ENCODE results near the gene NPAS2.

Gene NPAS2

GRCh38 chr2:100821255-100821910 is 1.4 kb downstream of the NPAS2 start:
- no peak for DNase-seq (ENCODE audit: low read depth)

- no peak for DNase-seq (ENCODE audit: low read depth)
Measured at GRCh38 chr2:100821911-100822265, 1.9 kb downstream of the NPAS2 start.

- DNase-seq (ENCODE audit: low read depth): peak; percentile 20
Measured at GRCh38 chr2:100822587-100823248, 2.8 kb downstream of the NPAS2 start.

DNA sequence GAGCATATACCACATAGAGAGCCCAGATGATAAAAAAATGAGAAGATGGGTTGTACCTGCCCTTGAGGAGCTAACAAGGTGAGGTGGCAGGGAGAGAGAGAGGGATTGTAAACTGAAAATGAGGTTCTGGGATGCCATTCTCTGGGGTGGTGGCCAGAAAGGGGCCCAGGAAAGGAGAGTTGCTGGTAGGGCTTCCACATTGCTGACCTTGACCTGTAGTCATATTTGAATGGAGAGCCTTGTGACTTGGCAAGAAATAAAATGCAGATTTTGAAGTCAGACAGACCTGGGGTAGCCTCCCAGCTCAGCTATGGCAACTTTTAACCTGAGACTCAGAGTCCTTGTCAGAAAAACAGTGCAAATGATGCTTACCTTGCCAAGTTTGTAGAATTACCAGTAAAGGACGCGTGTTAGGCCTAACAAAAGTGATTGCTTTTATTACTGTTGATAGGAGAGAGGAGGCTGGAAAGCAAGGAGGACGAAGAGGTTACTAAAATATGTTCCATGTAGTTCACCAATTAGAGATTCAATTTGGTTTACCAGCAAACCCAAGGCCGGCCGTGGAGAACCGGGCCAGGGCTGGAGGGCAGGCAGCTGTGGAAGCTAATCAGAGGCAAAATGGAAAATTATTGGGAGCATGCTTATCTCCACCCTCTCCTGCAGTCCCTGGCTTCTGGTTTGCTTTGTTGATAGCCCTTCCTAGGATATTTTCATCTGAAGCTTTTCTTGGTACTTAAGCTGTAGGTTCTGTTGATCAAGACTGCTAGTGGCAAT is 3.9 kb downstream of the NPAS2 start:
- no peak for DNase-seq (ENCODE audit: low read depth)

DNA sequence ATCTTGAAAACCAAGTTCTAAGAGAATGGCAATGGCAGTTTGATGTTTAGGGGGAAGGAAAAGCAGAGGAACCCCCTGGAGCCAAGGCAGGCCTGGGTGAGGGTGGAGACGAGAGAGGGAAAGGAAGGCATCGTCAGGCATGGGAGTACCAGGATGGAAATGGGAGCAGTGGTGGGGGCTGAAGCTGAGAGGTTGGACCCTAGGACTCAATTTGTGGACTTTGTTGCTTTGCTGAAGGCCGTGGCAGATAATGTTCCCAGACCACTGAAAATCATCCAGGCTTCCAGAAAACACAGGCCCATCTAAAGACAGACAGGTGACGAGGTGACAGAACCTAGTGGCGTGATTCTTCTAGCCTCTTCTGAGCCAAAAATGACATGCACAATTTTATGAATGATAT is 4.9 kb downstream of the NPAS2 start:
- DNase-seq (ENCODE audit: low read depth): no peak

GRCh38 chr2:100826494-100826893 is 6.6 kb downstream of the NPAS2 start:
- no peak for DNase-seq (ENCODE audit: low read depth)

- no peak for DNase-seq (ENCODE audit: low read depth)
Measured at GRCh38 chr2:100831158-100831750, 11.3 kb downstream of the NPAS2 start.

GRCh38 chr2:100831831-100832230 is 11.9 kb downstream of the NPAS2 start:
- no peak for DNase-seq (ENCODE audit: low read depth)

DNA sequence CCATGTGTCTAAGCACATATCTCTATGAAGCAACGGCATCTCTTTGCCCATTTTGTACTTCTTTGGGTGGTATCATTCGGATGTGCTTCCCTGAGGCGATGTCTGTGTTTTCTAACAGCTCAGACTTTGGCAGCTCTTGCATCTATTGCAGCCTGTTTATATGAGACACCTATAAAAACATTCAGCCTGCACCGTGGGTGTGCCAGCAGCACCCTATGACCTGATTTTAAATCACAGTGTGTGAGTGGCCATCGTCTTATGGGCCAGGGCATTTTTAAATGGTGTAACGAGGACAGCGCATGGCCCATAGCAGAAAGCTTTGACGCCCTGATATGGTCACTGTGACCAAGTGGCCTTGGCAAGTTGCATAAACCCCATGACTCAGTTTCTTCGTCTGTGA is 12.9 kb downstream of the NPAS2 start:
- DNase-seq (ENCODE audit: low read depth): peak; percentile 18

GRCh38 chr2:100833331-100833730 is 13.4 kb downstream of the NPAS2 start:
- no peak for DNase-seq (ENCODE audit: low read depth)

DNA sequence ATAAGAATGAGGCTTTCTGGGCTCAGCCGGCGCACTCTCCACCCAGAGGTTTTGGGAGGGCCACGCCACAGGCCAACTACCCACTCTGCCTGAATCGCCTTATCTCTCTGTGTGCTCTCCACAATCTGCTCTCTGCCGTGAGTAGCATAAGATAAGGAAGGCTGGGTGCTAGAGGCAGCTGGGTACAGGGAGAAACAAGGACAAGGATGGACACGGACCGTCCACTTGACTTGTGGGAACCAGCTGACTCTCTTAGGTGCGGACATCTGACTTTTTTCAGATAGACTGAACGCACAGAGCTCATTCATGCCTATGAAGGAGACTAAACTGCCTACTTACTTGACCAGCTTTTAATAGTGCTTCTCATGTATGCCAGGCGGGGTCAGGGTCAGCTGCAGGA is 14.3 kb downstream of the NPAS2 start:
- no peak for DNase-seq (ENCODE audit: low read depth)

DNA sequence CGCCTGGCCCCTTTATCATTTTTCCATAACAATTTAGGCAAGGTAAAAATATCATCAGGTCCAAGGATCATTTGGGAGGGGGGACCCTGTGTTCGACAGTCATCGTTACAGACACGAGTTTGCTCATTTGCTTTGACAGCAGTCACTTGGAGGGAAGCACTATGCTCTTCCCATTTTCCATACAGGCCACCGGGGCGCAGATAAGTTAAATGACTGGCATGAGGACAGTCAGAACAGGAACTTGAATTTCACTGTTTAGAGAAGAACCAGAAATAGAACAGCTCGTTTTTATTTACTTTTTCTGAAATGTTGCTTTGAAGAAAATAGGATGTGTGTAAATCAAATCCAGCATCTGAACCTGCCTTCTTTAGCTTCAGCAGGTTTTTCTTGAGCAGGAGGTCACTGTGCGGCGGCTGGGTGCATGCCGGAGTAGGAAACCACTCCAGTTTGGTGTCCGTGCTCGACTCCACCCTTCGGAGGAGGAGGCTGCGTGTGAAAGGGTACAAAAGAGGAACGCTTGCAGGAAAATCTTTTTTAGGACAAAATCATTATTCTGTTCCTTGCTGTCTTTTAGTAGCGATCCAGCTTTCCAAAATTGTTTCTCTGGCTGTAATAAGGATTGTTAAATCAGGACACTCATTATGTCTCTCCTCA is 15.2 kb downstream of the NPAS2 start:
- DNase-seq (ENCODE audit: low read depth): no peak

DNA sequence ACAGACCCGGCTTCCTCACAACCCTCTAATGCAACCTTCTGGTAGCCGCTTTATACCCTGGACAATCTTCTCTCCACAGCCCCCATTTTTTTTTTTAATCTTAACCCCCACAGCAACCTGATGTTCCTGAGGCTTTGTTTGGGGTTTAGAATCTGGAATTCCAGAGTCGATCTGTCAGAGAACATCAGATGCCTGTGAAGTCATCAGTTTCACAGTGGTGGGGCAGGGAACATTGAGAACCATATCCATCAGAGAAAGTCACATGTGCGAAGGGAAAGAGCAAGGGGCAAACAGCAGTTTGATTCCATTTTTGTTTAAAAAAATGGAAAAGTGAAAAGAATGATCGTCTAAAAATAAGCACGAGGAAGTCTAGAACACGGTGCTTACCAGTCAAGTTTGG is 20.6 kb downstream of the NPAS2 start:
- no peak for DNase-seq (ENCODE audit: low read depth)

GRCh38 chr2:100842241-100842922 is 22.4 kb downstream of the NPAS2 start:
- DNase-seq (ENCODE audit: low read depth): no peak

GRCh38 chr2:100844514-100844913 is 24.6 kb downstream of the NPAS2 start:
- no peak for DNase-seq (ENCODE audit: low read depth)

DNA sequence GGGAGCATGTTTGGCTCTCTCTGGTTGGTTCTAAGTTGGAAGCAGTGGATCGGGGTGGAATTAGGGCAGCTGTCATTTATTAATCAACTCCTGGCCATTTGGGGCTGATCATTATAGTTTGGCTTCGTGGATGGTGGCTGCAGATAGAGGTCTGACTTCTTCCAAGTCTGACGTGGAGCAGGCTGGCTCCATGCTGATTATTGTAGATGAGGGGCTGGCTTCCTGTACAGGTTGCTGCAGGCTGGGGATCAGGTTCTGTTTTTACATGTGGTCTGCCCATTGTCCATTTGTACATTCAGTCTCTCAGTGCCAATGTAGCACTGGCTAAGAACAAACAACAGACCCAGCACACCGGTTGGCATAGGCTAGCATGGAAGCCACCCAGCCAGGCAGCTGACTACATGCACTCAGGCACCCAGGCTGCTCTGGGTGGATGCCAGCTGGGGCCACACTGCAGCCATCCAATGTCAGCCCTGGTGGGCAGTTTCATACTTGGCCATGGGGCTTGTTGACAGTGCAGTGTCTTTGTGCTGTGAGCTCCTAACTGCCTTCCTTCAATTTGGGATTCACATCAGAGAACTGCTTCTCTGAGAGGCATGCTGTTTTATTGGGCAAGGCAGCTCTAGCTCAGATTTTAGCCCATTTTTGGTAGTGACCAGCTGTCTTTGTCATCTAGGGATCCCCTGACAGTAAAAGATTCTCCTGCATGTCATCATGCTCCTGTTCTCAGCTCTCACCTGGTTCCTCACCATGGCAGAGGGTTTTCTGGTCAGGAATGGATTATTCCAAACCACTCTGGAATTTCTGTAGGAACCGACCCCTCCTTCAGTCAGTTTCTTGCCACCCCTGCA is 25.4 kb downstream of the NPAS2 start:
- DNase-seq (ENCODE audit: low read depth): no peak

- DNase-seq (ENCODE audit: low read depth): no peak
Measured at GRCh38 chr2:100846716-100847115, 26.8 kb downstream of the NPAS2 start.

GRCh38 chr2:100852447-100852846 is 32.5 kb downstream of the NPAS2 start:
- DNase-seq (ENCODE audit: low read depth): no peak

GRCh38 chr2:100852999-100853908 is 33.3 kb downstream of the NPAS2 start:
- no peak for DNase-seq (ENCODE audit: low read depth)

All from fibroblast of the conjunctiva (primary cell).